H9 (cell line): ENCODE measurements around the gene HDAC5. TPM values are rescaled to one million over a fixed set of nuclear protein-coding genes. Genes with fewer than 3 reads are reported as not detected.

Source experiments
- DNase-seq: peaks from one replicate; pipeline ENCODE4 v3.0.0-alpha.2; 2017
- H2AFZ ChIP-seq: one replicate; pipeline ENCODE4 v1.6.1; 2013; ENCODE audit warnings: mild to moderate bottlenecking, low read length, control low read depth, moderate library complexity
- H2AK5ac ChIP-seq: 2 replicates; pipeline ENCODE4 v1.6.1; 2013; ENCODE audit warnings: low read length, control low read depth, mixed read lengths; ENCODE audit not compliant: insufficient read length
- H2BK120ac ChIP-seq: one replicate; pipeline ENCODE4 v1.6.1; 2013; ENCODE audit warnings: low read depth, mild to moderate bottlenecking, low read length, control low read depth, inconsistent platforms; ENCODE audit not compliant: poor library complexity, severe bottlenecking
- H2BK12ac ChIP-seq: 2 replicates; pipeline ENCODE4 v1.6.1; 2013; ENCODE audit warnings: low read length, control low read depth, mixed read lengths, low read depth; ENCODE audit not compliant: insufficient read length
- H2BK15ac ChIP-seq: 2 replicates; pipeline ENCODE4 v1.6.1; 2013; ENCODE audit warnings: low read depth, low read length, control low read depth
- H2BK20ac ChIP-seq: one replicate; pipeline ENCODE4 v1.6.1; 2013; ENCODE audit warnings: low read depth, mild to moderate bottlenecking, low read length, control low read depth, inconsistent platforms; ENCODE audit not compliant: poor library complexity, severe bottlenecking
- H2BK5ac ChIP-seq: 2 replicates; pipeline ENCODE4 v1.6.1; 2013; ENCODE audit warnings: low read length, control low read depth, mixed read lengths; ENCODE audit not compliant: insufficient read length
- H3K14ac ChIP-seq: 2 replicates; pipeline ENCODE4 v1.6.1; 2013; ENCODE audit warnings: low read length, control low read depth; ENCODE audit not compliant: insufficient read depth
- H3K18ac ChIP-seq: 2 replicates; pipeline ENCODE4 v1.6.1; 2013; ENCODE audit warnings: low read depth, mild to moderate bottlenecking, mixed read lengths, low read length, control low read depth; ENCODE audit not compliant: insufficient read length
- H3K23ac ChIP-seq: 2 replicates; pipeline ENCODE4 v1.6.1; 2013; ENCODE audit warnings: low read length, control low read depth, mixed read lengths, low read depth; ENCODE audit not compliant: insufficient read length
- H3K23me2 ChIP-seq: 2 replicates; pipeline ENCODE4 v1.6.1; 2013; ENCODE audit warnings: low read depth, mild to moderate bottlenecking, mixed read lengths, low read length, control low read depth; ENCODE audit not compliant: insufficient read length, poor library complexity, severe bottlenecking
- H3K27ac ChIP-seq: 2 replicates; pipeline ENCODE4 v1.5.1; 2013; ENCODE audit warnings: low read length, control low read depth, mixed read lengths, low read depth; ENCODE audit not compliant: insufficient read length
- H3K27me3 ChIP-seq: 2 replicates; pipeline ENCODE4 v1.6.1; 2013; ENCODE audit warnings: low read length, control low read depth, inconsistent platforms; ENCODE audit not compliant: insufficient read depth
- H3K4ac ChIP-seq: 2 replicates; pipeline ENCODE4 v1.6.1; 2013; ENCODE audit warnings: low read depth, mild to moderate bottlenecking, control low read depth, inconsistent platforms, low read length, moderate library complexity
- H3K4me1 ChIP-seq: 2 replicates; pipeline ENCODE4 v1.6.1; 2013; ENCODE audit warnings: low read length, control low read depth, inconsistent platforms; ENCODE audit not compliant: insufficient read depth
- H3K4me2 ChIP-seq: 2 replicates; pipeline ENCODE4 v1.6.1; 2013; ENCODE audit warnings: low read length, control low read depth, mixed read lengths; ENCODE audit not compliant: insufficient read length, insufficient read depth
- H3K56ac ChIP-seq: 2 replicates; pipeline ENCODE4 v1.6.1; 2013; ENCODE audit warnings: low read depth, mild to moderate bottlenecking, mixed read lengths, low read length, control low read depth; ENCODE audit not compliant: insufficient read length
- H3K79me1 ChIP-seq: 2 replicates; pipeline ENCODE4 v1.6.1; 2013; ENCODE audit warnings: low read depth, mild to moderate bottlenecking, moderate library complexity, low read length, control low read depth, inconsistent platforms; ENCODE audit not compliant: insufficient read depth, poor library complexity, severe bottlenecking
- H3K79me2 ChIP-seq: 2 replicates; pipeline ENCODE4 v1.6.1; 2013; ENCODE audit warnings: low read length, control low read depth, inconsistent platforms; ENCODE audit not compliant: insufficient read depth
- H3K9ac ChIP-seq: 2 replicates; pipeline ENCODE4 v1.6.1; 2013; ENCODE audit warnings: low read length, control low read depth, mixed read lengths; ENCODE audit not compliant: insufficient read length; ENCODE audit errors: extremely low read depth
- H3K9me3 ChIP-seq: one replicate; pipeline ENCODE4 v1.6.1; 2013; ENCODE audit warnings: low read depth, low read length, inconsistent platforms; ENCODE audit not compliant: control insufficient read depth
- H3T11ph ChIP-seq: one replicate; pipeline ENCODE4 v1.6.1; 2013; ENCODE audit warnings: mild to moderate bottlenecking, low read length, control low read depth, inconsistent platforms
- H4K20me1 ChIP-seq: one replicate; pipeline ENCODE4 v1.6.1; 2013; ENCODE audit not compliant: control insufficient read depth, insufficient read length, insufficient read depth
- H4K5ac ChIP-seq: 2 replicates; pipeline ENCODE4 v1.6.1; 2013; ENCODE audit warnings: low read depth, mild to moderate bottlenecking, mixed read lengths, low read length, control low read depth; ENCODE audit not compliant: insufficient read length
- H4K8ac ChIP-seq: replicated peaks from 2 replicates; pipeline ENCODE4 v1.6.1; 2013; ENCODE audit warnings: low read length, control low read depth, mixed read lengths, low read depth; ENCODE audit not compliant: insufficient read length
- H4K91ac ChIP-seq: 2 replicates; pipeline ENCODE4 v1.6.1; 2013; ENCODE audit warnings: low read depth, mild to moderate bottlenecking, moderate library complexity, mixed read lengths, low read length, control low read depth; ENCODE audit not compliant: insufficient read length
- H3K27ac Mint-ChIP-seq, 3 experiments: 2 replicates in 2 of 3; 3 replicates in 1 of 3; pipeline ENCODE4 v1.8.0; 2020 to 2021; ENCODE audit warnings: mixed read lengths in 3 of 3, mild to moderate bottlenecking in 1 of 3, moderate library complexity in 1 of 3
- H3K27me3 Mint-ChIP-seq: 2 replicates; pipeline ENCODE4 v1.8.0; 2021; ENCODE audit warnings: low read depth, mild to moderate bottlenecking, moderate library complexity, mixed read lengths
- H3K36me3 Mint-ChIP-seq, 3 experiments: 2 replicates in 2 of 3; 3 replicates in 1 of 3; pipeline ENCODE4 v1.8.0; 2020 to 2021; ENCODE audit warnings: low read depth in 3 of 3, mixed read lengths in 3 of 3; ENCODE audit not compliant: insufficient read depth in 1 of 3
- H3K4me1 Mint-ChIP-seq, 2 experiments: 2 replicates each; pipeline ENCODE4 v1.8.0; 2020; ENCODE audit warnings: mixed read lengths in 2 of 2
- H3K4me3 Mint-ChIP-seq, 2 experiments: 2 replicates in 1 of 2; 3 replicates in 1 of 2; pipeline ENCODE4 v1.8.0; 2020 to 2021; ENCODE audit warnings: mild to moderate bottlenecking in 2 of 2, mixed read lengths in 2 of 2, moderate library complexity in 1 of 2
- H3K9me3 Mint-ChIP-seq, 2 experiments: 2 replicates in 1 of 2; 3 replicates in 1 of 2; pipeline ENCODE4 v1.8.0; 2020; ENCODE audit warnings: mild to moderate bottlenecking in 2 of 2, mixed read lengths in 2 of 2, moderate library complexity in 1 of 2
- WGBS: extraction: QIAGEN DNeasy Blood & Tissue Kit; methylation state at CpG from one replicate; pipeline ENCODE4 v1.1.7; 2013; ENCODE audit warnings: missing lambda C conversion rate, low lambda C conversion rate, mixed read lengths; ENCODE audit not compliant: insufficient read length; ENCODE audit errors: extremely low coverage; 5-methylcytosine and 5-hydroxymethylcytosine counted together
- total RNA-seq: library from RNA; stranded (reverse); gene quantifications from 2 replicates; pipeline ENCODE4 v1.2.1, GENCODE V29; 2021
- TF ChIP-seq, protein P1 (sequence below): fragments of 200-600 bp; sonication (generic); conservative IDR thresholded peaks from 3 replicates; pipeline ENCODE4 v1.8.0; 2021; ENCODE audit warnings: antibody characterized with exemption, mild to moderate bottlenecking

HDAC5 gene
- total RNA-seq, 1 experiment from 2014 or later: 39.5 TPM

DNA sequence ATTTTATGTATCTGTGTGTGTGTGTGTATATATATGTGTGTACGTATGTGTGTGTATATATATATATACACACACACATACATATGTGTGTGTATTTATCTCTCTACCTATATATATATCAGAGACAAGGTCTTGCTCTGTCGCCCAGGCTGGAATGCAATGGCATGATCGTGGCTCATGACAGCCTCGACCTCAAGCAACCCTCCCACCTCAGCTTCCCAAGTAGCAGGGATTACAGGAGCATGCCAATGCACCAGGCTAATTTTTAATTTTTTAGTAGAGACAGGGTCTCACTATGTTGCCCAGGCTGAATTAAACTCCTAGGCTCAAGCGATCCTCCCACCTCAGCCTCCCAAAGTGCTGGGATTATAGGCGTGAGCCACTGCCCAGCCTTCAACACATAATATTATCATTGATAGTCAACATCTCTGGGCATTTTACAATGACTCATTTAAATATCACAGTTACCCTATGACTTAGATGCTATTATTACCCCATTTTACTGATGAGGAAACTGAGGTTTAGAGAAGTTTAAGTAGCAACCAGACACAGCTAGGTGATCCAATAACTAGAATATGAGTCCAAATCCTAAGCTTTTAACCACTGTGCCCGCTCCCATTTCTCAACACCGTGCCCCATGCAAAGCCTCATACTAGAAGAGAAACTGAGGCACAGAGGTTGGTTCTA is 28.6 kb downstream of the HDAC5 start:
- H3K4me3 Mint-ChIP-seq: peak overlapping the region in 1 of 2 experiments; percentile 85
- WGBS: no CpG with 5 or more reads among the region's 8 CpGs
- Histone ChIP-seq H3K4ac (no peak overlapping the region; the same call in 1 of the 2 replicates), H2AFZ (no peak overlapping the region), H4K8ac (no peak overlapping the region), H3K18ac (peak overlapping the region; percentile 5), H3K23ac (no peak overlapping the region), H2BK15ac (no peak overlapping the region), H2AK5ac (no peak overlapping the region), H3K4me1 (no peaks in the 10 kb centered on the region; the same call in 1 of the 2 replicates), H3K79me1 (no peaks in the 10 kb centered on the region), H2BK5ac (no peak overlapping the region), H3K23me2 (peaks cover 7% of the 10 kb centered on the region), H3T11ph (no peak overlapping the region), H3K9me3 (no peaks in the 10 kb centered on the region), H2BK20ac (no peak overlapping the region), H2BK12ac (no peak overlapping the region), H2BK120ac (no peak overlapping the region), H3K56ac (no peak overlapping the region), H3K27me3 (no peaks in the 10 kb centered on the region), H3K27ac (peak overlapping the region; percentile 5), H4K20me1 (no peaks in the 10 kb centered on the region), H3K4me2 (peak overlapping the region; percentile 60), H4K91ac (no peak overlapping the region), H4K5ac (no peak overlapping the region), H3K14ac (peak overlapping the region; percentile 32; the same call in 1 of the 2 replicates), H3K79me2 (no peaks in the 10 kb centered on the region), H3K9ac (no peak overlapping the region)
- H3K27ac Mint-ChIP-seq: peak overlapping the region; percentile 40 to 100 (median 61); a peak in 5 of 7 replicates
- no peaks in the 10 kb centered on the region for H3K27me3 Mint-ChIP-seq
- peaks cover 11 to 15% (median 12%) of the 10 kb centered on the region in 3 experiments; a peak in 6 of 7 replicates for H3K36me3 Mint-ChIP-seq
- no peak for DNase-seq
- H3K9me3 Mint-ChIP-seq: no peaks in the 10 kb centered on the region
- TF ChIP-seq, protein P1, sequence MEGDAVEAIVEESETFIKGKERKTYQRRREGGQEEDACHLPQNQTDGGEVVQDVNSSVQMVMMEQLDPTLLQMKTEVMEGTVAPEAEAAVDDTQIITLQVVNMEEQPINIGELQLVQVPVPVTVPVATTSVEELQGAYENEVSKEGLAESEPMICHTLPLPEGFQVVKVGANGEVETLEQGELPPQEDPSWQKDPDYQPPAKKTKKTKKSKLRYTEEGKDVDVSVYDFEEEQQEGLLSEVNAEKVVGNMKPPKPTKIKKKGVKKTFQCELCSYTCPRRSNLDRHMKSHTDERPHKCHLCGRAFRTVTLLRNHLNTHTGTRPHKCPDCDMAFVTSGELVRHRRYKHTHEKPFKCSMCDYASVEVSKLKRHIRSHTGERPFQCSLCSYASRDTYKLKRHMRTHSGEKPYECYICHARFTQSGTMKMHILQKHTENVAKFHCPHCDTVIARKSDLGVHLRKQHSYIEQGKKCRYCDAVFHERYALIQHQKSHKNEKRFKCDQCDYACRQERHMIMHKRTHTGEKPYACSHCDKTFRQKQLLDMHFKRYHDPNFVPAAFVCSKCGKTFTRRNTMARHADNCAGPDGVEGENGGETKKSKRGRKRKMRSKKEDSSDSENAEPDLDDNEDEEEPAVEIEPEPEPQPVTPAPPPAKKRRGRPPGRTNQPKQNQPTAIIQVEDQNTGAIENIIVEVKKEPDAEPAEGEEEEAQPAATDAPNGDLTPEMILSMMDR: no peak
- H3K4me1 Mint-ChIP-seq: peaks cover 12 to 30% of the 10 kb centered on the region in 2 experiments
